ENCODE results near the gene CALN1.
"Not testable (repeated sequence)": the region's sequence is repeated elsewhere in the genome, so short reads cannot be mapped to it uniquely, and the experiment has no call there.

Gene CALN1

GRCh38 chr7:72080341-72080766, 331.8 kb downstream of the CALN1 start:
- H3K4me3 ChIP-seq (replicated peaks; ENCODE audit: low read depth, low read length): no peak overlapping the region
- H3K27me3 ChIP-seq (replicated peaks; ENCODE audit: control insufficient read depth, insufficient read depth, low read length): no peaks in the 10 kb centered on the region
- no peak for DNase-seq (ENCODE audit: extremely low read depth, insufficient read length)
- H3K36me3 ChIP-seq (ENCODE audit: control insufficient read depth, insufficient read depth, low read length): no peaks in the 10 kb centered on the region
- no peak for TF ChIP-seq CTCF (IDR thresholded peaks at IDR 0.05; ENCODE audit: insufficient read depth, low read length, poor library complexity, severe bottlenecking)

GRCh38 chr7:72078856-72079255, 333.3 kb downstream of the CALN1 start:
- H3K4me3 ChIP-seq (replicated peaks; ENCODE audit: low read depth, low read length): no peak overlapping the region
- no peak for TF ChIP-seq CTCF (IDR thresholded peaks at IDR 0.05; ENCODE audit: insufficient read depth, low read length, poor library complexity, severe bottlenecking)
- H3K27me3 ChIP-seq (replicated peaks; ENCODE audit: control insufficient read depth, insufficient read depth, low read length): no peaks in the 10 kb centered on the region
- no peak for DNase-seq (ENCODE audit: extremely low read depth, insufficient read length)
- H3K36me3 ChIP-seq (ENCODE audit: control insufficient read depth, insufficient read depth, low read length): no peaks in the 10 kb centered on the region

GRCh38 chr7:72078301-72078700, 333.8 kb downstream of the CALN1 start:
- no peak for TF ChIP-seq CTCF (IDR thresholded peaks at IDR 0.05; ENCODE audit: insufficient read depth, low read length, poor library complexity, severe bottlenecking)
- H3K4me3 ChIP-seq (replicated peaks; ENCODE audit: low read depth, low read length): no peak overlapping the region
- no peak for DNase-seq (ENCODE audit: extremely low read depth, insufficient read length)
- H3K36me3 ChIP-seq (ENCODE audit: control insufficient read depth, insufficient read depth, low read length): no peaks in the 10 kb centered on the region
- no peaks in the 10 kb centered on the region for H3K27me3 ChIP-seq (replicated peaks; ENCODE audit: control insufficient read depth, insufficient read depth, low read length)

- no peak overlapping the region for H3K4me3 ChIP-seq (replicated peaks; ENCODE audit: low read depth, low read length)
- H3K36me3 ChIP-seq (ENCODE audit: control insufficient read depth, insufficient read depth, low read length): no peaks in the 10 kb centered on the region
- H3K27me3 ChIP-seq (replicated peaks; ENCODE audit: control insufficient read depth, insufficient read depth, low read length): no peaks in the 10 kb centered on the region
- no peak for DNase-seq (ENCODE audit: extremely low read depth, insufficient read length)
- TF ChIP-seq CTCF (IDR thresholded peaks at IDR 0.05; ENCODE audit: insufficient read depth, low read length, poor library complexity, severe bottlenecking): no peak
These were observed 334.4 kb downstream of the CALN1 start for GRCh38 chr7:72077786-72078185.

GRCh38 chr7:72072901-72073300, 339.2 kb downstream of the CALN1 start:
- no peaks in the 10 kb centered on the region for H3K27me3 ChIP-seq (replicated peaks; ENCODE audit: control insufficient read depth, insufficient read depth, low read length)
- H3K4me3 ChIP-seq (replicated peaks; ENCODE audit: low read depth, low read length): no peak overlapping the region
- H3K36me3 ChIP-seq (ENCODE audit: control insufficient read depth, insufficient read depth, low read length): no peaks in the 10 kb centered on the region
- no peak for TF ChIP-seq CTCF (IDR thresholded peaks at IDR 0.05; ENCODE audit: insufficient read depth, low read length, poor library complexity, severe bottlenecking)
- no peak for DNase-seq (ENCODE audit: extremely low read depth, insufficient read length)

GRCh38 chr7:72069263-72069662, 342.9 kb downstream of the CALN1 start:
- no peak for TF ChIP-seq CTCF (IDR thresholded peaks at IDR 0.05; ENCODE audit: insufficient read depth, low read length, poor library complexity, severe bottlenecking)
- Histone ChIP-seq H3K36me3 (ENCODE audit: control insufficient read depth, insufficient read depth, low read length) (no peaks in the 10 kb centered on the region), H3K27me3 (replicated peaks; ENCODE audit: control insufficient read depth, insufficient read depth, low read length) (no peaks in the 10 kb centered on the region), H3K4me3 (replicated peaks; ENCODE audit: low read depth, low read length) (no peak overlapping the region)
- DNase-seq (ENCODE audit: extremely low read depth, insufficient read length): no peak

- H3K27me3 ChIP-seq (replicated peaks; ENCODE audit: control insufficient read depth, insufficient read depth, low read length); DNase-seq (ENCODE audit: extremely low read depth, insufficient read length); H3K4me3 ChIP-seq (replicated peaks; ENCODE audit: low read depth, low read length); H3K36me3 ChIP-seq (ENCODE audit: control insufficient read depth, insufficient read depth, low read length): not testable (repeated sequence)
These were observed 346.4 kb downstream of the CALN1 start for GRCh38 chr7:72065764-72066163.

All from GM06990 (cell line).